ENCODE data around the gene SNUPN. TPM values are rescaled to one million over a fixed set of nuclear protein-coding genes. Genes with fewer than 3 reads are reported as not detected.

Gene SNUPN
- total and polyA plus RNA-seq, 2 of the 8 experiments (the other 6 are each of a cell fraction or from before 2014, with no cell fraction given), result 13.3 to 28.2 TPM

- 74% methylated on average over 5 of the region's 5 CpGs; no CpG with 5 or more reads in 1 of the 2 experiments for WGBS, 2 experiments (ENCODE audit: extremely low coverage in 1 of 2, insufficient coverage in 1 of 2, insufficient read length in 1 of 2, insufficient replicate concordance in 2 of 2, low coverage in 1 of 2, low lambda C conversion rate in 2 of 2, missing lambda C conversion rate in 1 of 2)
- H4K91ac ChIP-seq (replicated peaks; ENCODE audit: insufficient read length, low read length), result no peak overlapping the region
- POLR2A ChIA-PET (ENCODE audit: partially characterized antibody), result interaction anchor here (0.8 to 5.5 kb wide), 10 partner anchors 8 to 192 kb away, joined by 3 to 41 read pairs (median 10); partner anchors contain the start of genes IMP3, SIN3A and SNUPN
- peaks cover 10% of the 10 kb centered on the region; the same call in 1 of the 2 replicates for H3K23me2 ChIP-seq (ENCODE audit: low read depth, low read length)
- H2AFZ ChIP-seq (ENCODE audit: low read length), result 0 out of 2 replicates have a peak overlapping the region, but pooled peaks have one; percentile 3
- H3K4me3 ChIP-seq (ENCODE audit: extremely low read depth in 1 of 4, insufficient read depth in 2 of 4, low read depth in 3 of 4, low read length in 4 of 4), result peak overlapping the region; percentile 63 to 90 (median 72)
- H3K4me2 ChIP-seq (ENCODE audit: insufficient read depth in 1 of 2, low read depth in 2 of 2, low read length in 2 of 2), result peak overlapping the region; percentile 93 to 100
- DNase-seq (ENCODE audit: low read depth in 1 of 2, low spot score in 2 of 2) (no peak), FAIRE-seq (no peak)
- H3K9ac ChIP-seq (replicated peaks in 1 of 4; ENCODE audit: extremely low read depth in 1 of 4, low read depth in 3 of 4, low read length in 3 of 4), result peak overlapping the region in 2 of 4 experiments; percentile 8 to 75; a peak in 2 of 7 replicates
- peak overlapping the region; percentile 64; the same call in 1 of the 2 replicates for H4K8ac ChIP-seq (ENCODE audit: extremely low read depth, insufficient read depth, low read length)
- H2BK15ac ChIP-seq (ENCODE audit: low read length), result 0 out of 2 replicates have a peak overlapping the region, but pooled peaks have one; percentile 7
- no peak overlapping the region for H2BK20ac ChIP-seq (ENCODE audit: low read length)
- no peak overlapping the region for H2BK12ac ChIP-seq (ENCODE audit: low read depth, low read length)
- H2BK120ac ChIP-seq (replicated peaks; ENCODE audit: low read depth, low read length), result no peak overlapping the region
- H3K79me2 ChIP-seq (ENCODE audit: control insufficient read depth in 1 of 2, insufficient read depth in 2 of 2, low read length in 2 of 2), result peaks cover 0 to 28% of the 10 kb centered on the region in 2 experiments; a peak in 3 of 4 replicates
- H2BK5ac ChIP-seq (ENCODE audit: low read depth, low read length), result no peak overlapping the region
- H3K14ac ChIP-seq (ENCODE audit: insufficient read length), result no peak overlapping the region
- peaks cover 7 to 23% (median 15%) of the 10 kb centered on the region in 4 experiments for H3K4me1 ChIP-seq (replicated peaks in 1 of 4; ENCODE audit: control insufficient read depth in 3 of 4, insufficient read depth in 4 of 4, low read length in 3 of 4)
- H3K9me3 ChIP-seq (ENCODE audit: insufficient read depth in 2 of 2, low read depth in 1 of 2, low read length in 1 of 2), result no peaks in the 10 kb centered on the region
- H4K20me1 ChIP-seq (replicated peaks in 1 of 2; ENCODE audit: control insufficient read depth in 1 of 2, insufficient read depth in 2 of 2, low read length in 2 of 2), result peaks cover 0 to 7% of the 10 kb centered on the region in 2 experiments
- H3K79me1 ChIP-seq (ENCODE audit: low read depth, low read length), result peaks cover 10% of the 10 kb centered on the region
- no peak overlapping the region for H3K18ac ChIP-seq (ENCODE audit: extremely low read depth, low read length)
- H3K23ac ChIP-seq (ENCODE audit: insufficient read length), result no peak overlapping the region
- no peak overlapping the region for H3K27ac ChIP-seq (ENCODE audit: low read depth, low read length)
- H3K4ac ChIP-seq (replicated peaks; ENCODE audit: insufficient read length, low read depth, low read length), result no peak overlapping the region
- peaks cover 0 to 14% (median 0%) of the 10 kb centered on the region in 4 experiments; a peak in 3 of 8 replicates for H3K36me3 ChIP-seq (ENCODE audit: control insufficient read depth in 2 of 4, insufficient read depth in 4 of 4, low read length in 3 of 4)
- peak overlapping the region; percentile 11; the same call in 1 of the 2 replicates for H2AK5ac ChIP-seq (ENCODE audit: low read depth, low read length)
- H3K27me3 ChIP-seq (replicated peaks in 1 of 4; ENCODE audit: control insufficient read depth in 3 of 4, extremely low read depth in 1 of 4, insufficient read depth in 3 of 4, low read length in 3 of 4), result peaks cover 0 to 14% (median 10%) of the 10 kb centered on the region in 4 experiments; a peak in 6 of 7 replicates
- H4K5ac ChIP-seq (ENCODE audit: insufficient read length, low read depth, low read length), result no peak overlapping the region
- H3K56ac ChIP-seq (replicated peaks; ENCODE audit: insufficient read length, low read depth, low read length), result no peak overlapping the region
- CTCF ChIA-PET (ENCODE audit: partially characterized antibody), result interaction anchor here (1.0 to 2.8 kb wide), 9 partner anchors 9 to 193 kb away, joined by 3 to 13 read pairs (median 5); no protein-coding TSS in a partner anchor
- TF ChIP-seq NANOG (IDR thresholded peaks at IDR 0.05; ENCODE audit: insufficient read depth, low read depth, low read length, poor library complexity, severe bottlenecking), result no peak
- TF ChIP-seq BCL11A (IDR thresholded peaks at IDR 0.05; ENCODE audit: low read depth in 2 of 2, low read length in 2 of 2), result no peak
- TF ChIP-seq MAX (IDR thresholded peaks at IDR 0.05), result no peak
- TF ChIP-seq JUN (IDR thresholded peaks at IDR 0.05; ENCODE audit: low read depth, low read length), result no peak
- no peak for TF ChIP-seq ASH2L (IDR thresholded peaks at IDR 0.05; ENCODE audit: low read length)
- no peak for TF ChIP-seq E2F6 (IDR thresholded peaks at IDR 0.05)
- no peak for TF ChIP-seq GABPA (IDR thresholded peaks at IDR 0.05; ENCODE audit: borderline replicate concordance, insufficient read depth, low read length)
- TF ChIP-seq CEBPB (IDR thresholded peaks at IDR 0.05; ENCODE audit: low read depth, low read length), result no peak
- TF ChIP-seq RNF2 (IDR thresholded peaks at IDR 0.05; ENCODE audit: borderline replicate concordance, low read depth, low read length, missing control alignments, poor library complexity, severe bottlenecking), result no peak
These were observed 20.8 kb upstream of the SNUPN start for GRCh38 chr15:75646112-75646943.

All from H1 (cell line).